GM12878 (cell line): ENCODE data around the gene SMIM21. TPM values are rescaled to one million over a fixed set of nuclear protein-coding genes. Genes with fewer than 3 reads are reported as not detected.

Experiments
- ATAC-seq: fragments of 200-7000 bp; cut with Tn5 transposase; 3 replicates; pipeline ENCODE4 v1.9.1; 2020; ENCODE audit warnings: mild to moderate bottlenecking, moderate library complexity
- BruUV-seq: library from RNA; stranded (reverse); fragments of 400-500 nt; replicated peaks from 2 replicates; lab custom pipeline; 2021; lab: Mats Ljungman, UMichigan
- CTCF ChIA-PET: fragments of 300-600 bp; sonication (Branson Sonifier 250); formaldehyde crosslinking; extraction: SDS; loops from one replicate; lab custom pipeline; 2021; ENCODE audit warnings: inconsistent platforms; lab: Yijun Ruan, JAX
- POLR2A ChIA-PET: fragments of 350-600 bp; formaldehyde crosslinking; extraction: SDS; loops from one replicate; lab custom pipeline; 2021; ENCODE audit warnings: inconsistent platforms; lab: Charles Lee
- RAD21 ChIA-PET: fragments of 300-600 bp; sonication (Branson Sonifier 250); formaldehyde crosslinking; loops from one replicate; lab custom pipeline; 2023; ENCODE audit warnings: antibody characterized with exemption; ENCODE audit not compliant: unreplicated experiment; lab: Charles Lee
- SMC1A ChIA-PET: fragments of 300-600 bp; sonication (Branson Sonifier 250); formaldehyde crosslinking; loops from one replicate; lab custom pipeline; 2023; ENCODE audit not compliant: unreplicated experiment, uncharacterized antibody; lab: Charles Lee
- DNase-seq: peaks from one replicate; pipeline ENCODE4 v3.0.0-alpha.2; 2011; ENCODE audit warnings: low read depth, low spot score
- FAIRE-seq: peaks from 3 replicates; lab custom pipeline; 2011; peaks lifted over from hg19 to GRCh38; lab: Jason Lieb, UNC
- H2AFZ ChIP-seq: 2 replicates; pipeline ENCODE4 v1.6.0; 2011; ENCODE audit warnings: low read depth, low read length, control low read depth; ENCODE audit not compliant: control insufficient read depth
- H3K27ac ChIP-seq: 2 replicates; pipeline ENCODE4 v1.5.1; 2011; ENCODE audit warnings: control low read depth; ENCODE audit not compliant: control insufficient read depth, insufficient read depth
- H3K27me3 ChIP-seq, 2 experiments: replicated peaks in 1 of 2; 2 replicates each; pipeline versions ENCODE4 v1.6.0 to v1.6.1; 2011; ENCODE audit warnings: low read length in 1 of 2; ENCODE audit not compliant: control insufficient read depth in 2 of 2, insufficient read depth in 2 of 2
- H3K36me3 ChIP-seq, 2 experiments: 2 replicates each; pipeline ENCODE4 v1.5.1; 2011; ENCODE audit warnings: low read length in 1 of 2; ENCODE audit not compliant: control insufficient read depth in 2 of 2, insufficient read depth in 2 of 2
- H3K4me1 ChIP-seq: 2 replicates; pipeline ENCODE4 v1.6.1; 2011; ENCODE audit warnings: mild to moderate bottlenecking, low read length, moderate library complexity, mixed read lengths; ENCODE audit not compliant: control insufficient read depth, insufficient read depth
- H3K4me2 ChIP-seq: 2 replicates; pipeline ENCODE4 v1.6.0; 2011; ENCODE audit warnings: control low read depth; ENCODE audit not compliant: control insufficient read depth, insufficient read depth
- H3K4me3 ChIP-seq: fragments of 200-600 bp; sonication (generic); 2 replicates; pipeline ENCODE4 v1.5.1; 2016
- H3K79me2 ChIP-seq: 2 replicates; pipeline ENCODE4 v1.6.0; 2011; ENCODE audit warnings: low read length; ENCODE audit not compliant: control insufficient read depth, insufficient read depth
- H3K9ac ChIP-seq: 2 replicates; pipeline ENCODE4 v1.8.0; 2011; ENCODE audit warnings: low read length, control low read depth, mixed read lengths; ENCODE audit not compliant: control insufficient read depth, insufficient read depth
- H3K9me3 ChIP-seq: replicated peaks from 3 replicates; pipeline ENCODE4 v1.5.1; 2011; ENCODE audit warnings: mild to moderate bottlenecking, low read length; ENCODE audit not compliant: control insufficient read depth, insufficient read depth
- H4K20me1 ChIP-seq: 2 replicates; pipeline ENCODE4 v1.6.0; 2011; ENCODE audit not compliant: control insufficient read depth, insufficient read depth
- ETV6 ChIP-seq, 2 experiments: fragments of 450-650 bp in 1 of 2; IDR thresholded peaks in 1 of 2; conservative IDR thresholded peaks in 1 of 2; 2 replicates each; pipeline ENCODE4 v1.6.1; 2014; ENCODE audit warnings: antibody characterized with exemption in 1 of 2, borderline replicate concordance in 1 of 2, low read depth in 1 of 2, mild to moderate bottlenecking in 1 of 2, moderate library complexity in 1 of 2
- JUNB ChIP-seq: IDR thresholded peaks from 2 replicates; pipeline ENCODE4 v1.6.1; 2016; ENCODE audit warnings: antibody characterized with exemption, mild to moderate bottlenecking
- KDM1A ChIP-seq: fragments of 200-600 bp; sonication (generic); IDR thresholded peaks from 2 replicates; pipeline ENCODE4 v1.6.1; 2016; ENCODE audit warnings: borderline replicate concordance
- RFX5 ChIP-seq: IDR thresholded peaks from 2 replicates; pipeline ENCODE4 v1.6.1; 2011; ENCODE audit warnings: low read depth, low read length, improper control_type of control experiment
- SIN3A ChIP-seq: IDR thresholded peaks from 2 replicates; pipeline ENCODE4 v1.6.1; 2012; ENCODE audit warnings: low read depth, low read length, improper control_type of control experiment
- YBX1 ChIP-seq: fragments of 450-650 bp; IDR thresholded peaks from 2 replicates; pipeline ENCODE4 v1.6.1; 2016; ENCODE audit warnings: antibody characterized with exemption
- ZNF592 ChIP-seq: fragments of 450-650 bp; IDR thresholded peaks from 2 replicates; pipeline ENCODE4 v1.6.1; 2017; ENCODE audit warnings: mild to moderate bottlenecking, moderate library complexity
- WGBS: methylation state at CpG from one replicate; pipeline ENCODE4 v1.1.6; 2016; ENCODE audit warnings: low lambda C conversion rate; ENCODE audit not compliant: insufficient replicate concordance, insufficient coverage; ENCODE audit errors: missing lambda C conversion rate; 5-methylcytosine and 5-hydroxymethylcytosine counted together
- in situ Hi-C: fragments of 300-500 bp; cut with MboI; formaldehyde crosslinking; loops from 9 replicates; pipeline ENCODE4 v1.14.3; 2018; ENCODE audit warnings: mixed read lengths
- intact Hi-C: fragments of 100-400 bp; cut with micrococcal nuclease; formaldehyde crosslinking; loops from one replicate; pipeline ENCODE4 v1.14.2; 2022; ENCODE audit not compliant: unreplicated experiment
- polyA plus RNA-seq, 11 experiments: library from polyadenylated mRNA; depleted of rRNA in 4 of 11; unstranded in 6 of 11; stranded (reverse) in 5 of 11; fragments of >200 nt; fragmentation: Nextera tagmentation in 4 of 11; fragmentation: Illumina TruSeq in 1 of 11; extraction: Ambion mirVana in 4 of 11; extraction: Trizol in 1 of 11; gene quantifications; 1 replicate in 1 of 11; 2 replicates in 10 of 11; pipeline versions ENCODE4 v1.2.1 to v1.2.3, GENCODE V29; 2011 to 2016; ENCODE audit warnings: inconsistent platforms in 2 of 11, missing spikeins in 2 of 11, low read depth in 1 of 11
- total RNA-seq, 4 experiments: library from RNA; depleted of rRNA in 3 of 4; stranded (reverse); fragments of >200 nt in 3 of 4; fragmentation: Illumina TruSeq in 1 of 4; extraction: Trizol in 1 of 4; gene quantifications; 2 replicates each; pipeline versions ENCODE4 v1.2.1 to v1.2.3, GENCODE V29; 2013 to 2021

Gene SMIM21
- total and polyA plus RNA-seq, 10 of the 15 experiments (the other 5 are each of a cell fraction or from before 2014, with no cell fraction given): not detected

GRCh38 chr18:75462178-75462832, 34.8 kb upstream of the SMIM21 start:
- intact Hi-C loops: no loop called here
- no peaks in the 10 kb centered on the region; the same call in 2 of the 3 replicates for H3K9me3 ChIP-seq
- H3K27me3 ChIP-seq: no peaks in the 10 kb centered on the region; a peak in 2 of 4 replicates
- ATAC-seq (no peak), DNase-seq (no peak), FAIRE-seq (no peak)
- no TSS peak for BruUV-seq
- RAD21 ChIA-PET: no interaction called here
- no peak overlapping the region for H3K4me2 ChIP-seq
- WGBS: 29% methylated on average over 10 of the region's 10 CpGs
- no peak overlapping the region for H2AFZ ChIP-seq
- H4K20me1 ChIP-seq: no peaks in the 10 kb centered on the region
- POLR2A ChIA-PET: no interaction called here
- no peaks in the 10 kb centered on the region for H3K79me2 ChIP-seq
- in situ Hi-C loops: no loop called here
- H3K36me3 ChIP-seq: no peaks in the 10 kb centered on the region
- H3K27ac ChIP-seq: no peak overlapping the region
- H3K4me3 ChIP-seq: no peak overlapping the region
- no peaks in the 10 kb centered on the region for H3K4me1 ChIP-seq
- no peak for TF ChIP-seq SIN3A
- no peak for TF ChIP-seq ZNF592
- no peak for TF ChIP-seq ETV6 (conservative IDR thresholded peaks at IDR 0.05 in 1 of 2, IDR thresholded peaks at IDR 0.05 in 1 of 2; ENCODE audit: borderline replicate concordance in 1 of 2, low read depth in 1 of 2)
- TF ChIP-seq JUNB: no peak
- no peak for TF ChIP-seq RFX5
- TF ChIP-seq KDM1A: no peak
- TF ChIP-seq YBX1: no peak
- no peak overlapping the region for H3K9ac ChIP-seq
- SMC1A ChIA-PET: interaction anchor here (0.6 kb wide), 1 partner anchor 13 kb away, joined by 3 read pairs; no protein-coding TSS in a partner anchor
- CTCF ChIA-PET: no interaction called here
